GM19467 (cell line): Measurements from ENCODE around the gene SLC6A14.

Experiments used
- ATAC-seq: cut with Tn5 transposase; IDR thresholded peaks from one replicate; pipeline ENCODE4 v1.9.1; 2021; ENCODE audit warnings: mild to moderate bottlenecking, moderate library complexity; ENCODE audit not compliant: unreplicated experiment

The SLC6A14 gene, protein sequence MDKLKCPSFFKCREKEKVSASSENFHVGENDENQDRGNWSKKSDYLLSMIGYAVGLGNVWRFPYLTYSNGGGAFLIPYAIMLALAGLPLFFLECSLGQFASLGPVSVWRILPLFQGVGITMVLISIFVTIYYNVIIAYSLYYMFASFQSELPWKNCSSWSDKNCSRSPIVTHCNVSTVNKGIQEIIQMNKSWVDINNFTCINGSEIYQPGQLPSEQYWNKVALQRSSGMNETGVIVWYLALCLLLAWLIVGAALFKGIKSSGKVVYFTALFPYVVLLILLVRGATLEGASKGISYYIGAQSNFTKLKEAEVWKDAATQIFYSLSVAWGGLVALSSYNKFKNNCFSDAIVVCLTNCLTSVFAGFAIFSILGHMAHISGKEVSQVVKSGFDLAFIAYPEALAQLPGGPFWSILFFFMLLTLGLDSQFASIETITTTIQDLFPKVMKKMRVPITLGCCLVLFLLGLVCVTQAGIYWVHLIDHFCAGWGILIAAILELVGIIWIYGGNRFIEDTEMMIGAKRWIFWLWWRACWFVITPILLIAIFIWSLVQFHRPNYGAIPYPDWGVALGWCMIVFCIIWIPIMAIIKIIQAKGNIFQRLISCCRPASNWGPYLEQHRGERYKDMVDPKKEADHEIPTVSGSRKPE

DNA sequence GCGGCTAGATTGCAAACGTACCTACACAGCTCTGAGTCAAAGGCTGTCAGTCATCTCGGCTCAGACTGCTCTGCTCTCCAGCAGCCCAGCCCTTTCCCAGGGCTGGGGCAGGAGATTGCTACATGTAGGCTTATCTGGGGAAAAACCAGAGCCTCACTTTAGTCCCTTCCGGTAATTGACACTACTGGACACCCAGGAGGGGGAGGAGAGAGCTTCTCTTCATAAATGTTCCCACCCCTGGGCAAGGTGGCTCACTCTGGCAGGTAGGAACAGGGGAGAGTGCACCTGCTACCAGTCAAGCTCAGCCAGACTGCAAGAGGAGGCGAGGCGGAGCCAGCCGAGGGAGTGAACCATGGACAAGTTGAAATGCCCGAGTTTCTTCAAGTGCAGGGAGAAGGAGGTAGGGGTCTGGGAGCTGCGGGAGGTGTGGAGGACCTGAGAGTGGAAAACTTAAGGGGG, at the start of gene SLC6A14:
Gene SLC6A14, plus strand, starts transcription at position 249 of the 459 bp plus-strand sequence. Its CDS starts 104 bp downstream, at position 353.
- ATAC-seq = no peak

DNA sequence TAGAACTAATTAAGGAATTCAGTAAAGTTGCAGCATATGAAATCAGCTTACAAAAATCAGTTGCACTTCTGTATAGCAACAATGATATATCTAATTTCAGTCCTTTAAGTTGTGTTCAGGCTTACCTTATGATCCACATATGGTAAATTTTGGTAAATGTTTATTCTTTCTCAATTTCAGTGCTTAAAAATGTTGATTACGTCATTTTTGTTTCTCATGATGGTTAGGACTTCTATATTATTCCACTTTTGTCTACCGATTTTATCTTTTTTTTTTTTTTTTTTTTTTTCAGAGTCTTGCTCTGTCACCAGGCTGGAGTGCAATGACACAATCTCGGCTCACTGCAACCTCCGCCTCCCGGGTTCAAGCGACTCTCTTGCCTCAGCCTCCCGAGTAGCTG, 40.7 kb upstream of the SLC6A14 start:
- ATAC-seq = no peak

GRCh38 chrX:116399681-116400080, 36.7 kb upstream of the SLC6A14 start:
- no peak for ATAC-seq

DNA sequence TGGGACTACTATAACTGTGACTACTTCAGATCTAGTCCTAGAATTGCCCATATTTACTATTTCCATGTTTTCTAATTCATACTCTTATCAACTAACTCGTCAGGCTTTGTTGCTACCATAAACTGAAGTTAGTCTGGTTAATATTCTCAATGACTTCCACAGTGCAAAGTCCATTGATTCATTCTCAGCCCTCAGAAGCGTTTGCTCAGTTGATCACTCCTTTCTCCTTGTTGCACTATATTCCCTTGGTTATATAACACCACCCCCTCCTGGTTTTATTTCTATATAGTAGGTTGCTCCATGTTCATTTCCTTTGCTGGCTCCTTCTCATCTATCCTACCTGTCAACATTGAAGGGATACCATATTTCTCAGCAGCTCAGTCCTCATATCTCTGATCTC, 27.2 kb upstream of the SLC6A14 start:
- ATAC-seq = no peak

DNA sequence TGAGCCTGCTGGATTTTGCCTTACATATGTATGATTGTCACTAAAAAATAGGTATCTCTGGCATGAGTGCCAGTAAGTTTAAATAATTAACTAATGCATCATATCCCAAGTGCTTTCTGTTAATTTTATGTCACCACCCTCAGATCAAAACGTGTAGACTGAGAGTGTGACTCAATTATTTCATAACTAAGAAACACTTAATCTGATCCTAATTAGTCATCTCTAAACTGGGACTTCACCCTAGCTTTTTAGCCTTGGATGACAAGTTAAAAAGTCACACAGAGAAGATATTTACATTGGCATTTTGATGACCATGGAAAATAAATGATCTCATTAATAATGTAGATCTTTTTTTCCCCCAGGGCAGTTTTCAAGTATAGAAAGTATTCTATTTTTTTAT, 23.1 kb upstream of the SLC6A14 start:
- no peak for ATAC-seq

GRCh38 chrX:116417214-116417613, 19.2 kb upstream of the SLC6A14 start:
- ATAC-seq = no peak

- ATAC-seq = no peak
Observed at GRCh38 chrX:116417968-116418367, 18.4 kb upstream of the SLC6A14 start.

GRCh38 chrX:116427978-116428377, 8.4 kb upstream of the SLC6A14 start:
- no peak for ATAC-seq

GRCh38 chrX:116435597-116435996, 809 bp upstream of the SLC6A14 start:
- no peak for ATAC-seq

DNA sequence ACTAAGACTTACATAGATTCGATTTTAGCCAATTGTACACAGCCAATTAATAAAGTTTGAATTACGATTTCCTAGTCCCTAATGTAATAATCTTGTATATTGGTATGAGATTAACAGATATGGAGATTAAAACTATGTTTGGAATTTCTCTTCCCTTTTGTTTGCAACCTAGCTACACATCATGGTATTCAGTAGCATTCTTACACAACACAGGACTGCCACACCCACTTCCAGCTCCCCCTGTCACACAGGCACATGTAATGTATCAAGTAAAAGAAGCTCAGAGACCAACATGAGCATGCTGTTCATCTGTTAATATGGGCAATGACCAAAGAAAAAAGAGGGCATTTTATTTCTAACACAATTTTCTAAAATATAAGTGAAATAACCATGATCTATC, 12.8 kb downstream of the SLC6A14 start:
- no peak for ATAC-seq

- no peak for ATAC-seq
Observed at GRCh38 chrX:116462822-116463221, 26.4 kb downstream of the SLC6A14 start, which contains the start of gene CT83. Gene CT83 (minus strand): TSS chrX:116462976. CDS start chrX:116462856, 120 bp downstream.

DNA sequence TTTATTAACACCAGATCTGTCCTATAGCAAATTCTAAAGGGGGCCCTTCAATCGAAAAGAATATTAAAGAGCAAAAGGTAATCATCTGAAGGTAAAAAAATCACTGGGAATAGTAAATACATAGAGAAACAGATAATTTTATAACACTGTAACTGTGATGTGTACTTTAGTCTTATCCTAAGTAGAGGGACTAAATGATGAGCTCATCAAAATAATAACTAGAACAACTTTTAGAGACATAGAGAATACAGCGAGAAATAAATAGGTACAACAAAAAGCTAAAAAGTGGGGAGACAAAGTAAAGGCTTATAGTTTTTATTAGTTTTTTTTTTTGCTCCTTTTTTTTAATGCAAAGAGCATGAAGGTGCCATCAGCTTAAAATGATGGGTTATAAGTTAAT, 43.7 kb downstream of the SLC6A14 start:
- ATAC-seq = no peak

DNA sequence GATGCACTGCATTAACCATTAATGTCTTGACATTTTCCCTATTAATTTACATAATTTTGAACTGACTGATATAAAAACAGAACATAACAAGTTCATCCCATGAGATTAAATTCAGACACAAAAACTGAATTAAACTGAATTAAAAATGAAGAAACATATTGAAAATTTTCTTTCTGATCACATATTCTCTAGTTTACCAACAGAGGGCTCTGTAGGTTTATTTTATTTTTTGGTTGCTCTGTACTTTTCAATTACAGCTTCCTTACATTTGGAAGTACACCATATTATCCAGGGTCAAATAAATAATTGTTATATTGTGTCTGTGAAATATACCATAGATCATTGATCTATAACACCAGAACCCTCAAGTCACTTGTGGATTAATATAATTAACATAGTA, 53.7 kb downstream of the SLC6A14 start:
- no peak for ATAC-seq

DNA sequence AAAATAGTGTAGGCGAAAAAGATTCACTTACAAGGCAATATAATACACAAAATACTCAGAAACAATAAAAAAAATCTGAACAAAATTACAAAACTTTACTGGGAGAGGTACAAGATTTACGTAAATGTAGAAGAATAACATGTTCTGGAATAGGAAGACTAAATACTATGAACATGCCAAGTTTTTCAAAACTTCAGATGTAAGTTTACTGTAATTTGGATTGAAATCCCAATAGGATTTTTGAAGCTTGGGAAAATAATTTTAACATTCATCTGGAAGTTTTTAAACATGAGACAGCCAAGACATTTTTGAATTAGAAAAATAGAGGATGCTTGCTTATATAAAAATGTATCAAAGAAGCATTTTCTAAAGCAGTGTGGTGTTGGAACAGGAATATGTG, 56.9 kb downstream of the SLC6A14 start:
- ATAC-seq = no peak

DNA sequence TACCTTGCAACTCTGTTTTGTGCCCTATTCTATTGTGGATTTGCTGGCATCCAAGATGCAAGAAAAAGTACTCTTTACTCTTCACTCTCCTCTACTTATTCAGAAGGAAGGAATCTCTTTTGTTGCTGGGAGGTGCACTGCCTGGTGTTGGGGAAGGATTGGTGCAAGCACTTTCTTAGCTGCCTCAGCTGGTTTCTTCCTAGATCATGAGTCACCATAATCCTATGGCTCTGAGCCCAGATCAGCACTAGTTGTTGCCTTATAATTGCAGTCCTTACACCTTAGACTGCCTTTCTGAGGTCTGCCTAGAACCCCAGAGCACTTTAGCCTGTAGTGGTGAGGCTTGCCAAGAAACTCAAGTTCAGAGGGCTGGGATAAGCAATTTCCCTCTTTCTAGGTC, 63.4 kb downstream of the SLC6A14 start:
- ATAC-seq = no peak
